Thyroid gland (tissue), 4 donors: ENCODE measurements around the gene CCSAP.

Experiments
- CTCF ChIP-seq, 6 experiments: fragments of 200-600 bp in 3 of 6; fragments of 450-650 bp in 3 of 6; sonication (generic) in 3 of 6; IDR thresholded peaks; one replicate each; pipeline ENCODE4 v1.5.1; 2016 to 2019; ENCODE audit warnings: antibody characterized with exemption in 6 of 6, mild to moderate bottlenecking in 2 of 6, inconsistent platforms in 1 of 6, moderate library complexity in 1 of 6
- POLR2A ChIP-seq, 2 donors: fragments of 450-650 bp; IDR thresholded peaks; one replicate each; pipeline ENCODE4 v1.6.1; 2017; ENCODE audit warnings: antibody characterized with exemption in 2 of 2, mild to moderate bottlenecking in 2 of 2, moderate library complexity in 1 of 2

- TF ChIP-seq CTCF (IDR thresholded peaks at IDR 0.05), result no peak
- no peak for TF ChIP-seq POLR2A (IDR thresholded peaks at IDR 0.05)
Observed at GRCh38 chr1:229384822-229385221, 42.0 kb upstream of the CCSAP start.
